ENCODE data around the gene CPT1B. TPM values are rescaled to one million over a fixed set of nuclear protein-coding genes. Genes with fewer than 3 reads are reported as not detected.

CPT1B gene
- total and polyA plus RNA-seq, 2 of the 8 experiments (the other 6 are each of a cell fraction or from before 2014, with no cell fraction given): 34.2 to 36.2 TPM

GRCh38 chr22:50609599-50609998 lies 31.4 kb upstream of the CPT1B start:
- no peak overlapping the region for H2AFZ ChIP-seq (ENCODE audit: low read length)
- no peak overlapping the region for H2BK15ac ChIP-seq (ENCODE audit: low read length)
- 89% methylated on average over 10 of the region's 12 CpGs; no CpG with 5 or more reads in 1 of the 2 experiments for WGBS, 2 experiments (ENCODE audit: extremely low coverage in 1 of 2, insufficient coverage in 1 of 2, insufficient read length in 1 of 2, insufficient replicate concordance in 2 of 2, low coverage in 1 of 2, low lambda C conversion rate in 2 of 2, missing lambda C conversion rate in 1 of 2)
- FAIRE-seq (no peak), DNase-seq (ENCODE audit: low read depth in 1 of 2, low spot score in 2 of 2) (no peak)
- no peaks in the 10 kb centered on the region for H3K23me2 ChIP-seq (ENCODE audit: low read depth, low read length)
- ChIA-PET CTCF (ENCODE audit: partially characterized antibody) (interaction anchor here (0.8 to 5.4 kb wide), 7 partner anchors 12 to 112 kb away, joined by 3 to 39 read pairs (median 4); partner anchors contain the start of genes ARSA and SYCE3), POLR2A (ENCODE audit: partially characterized antibody) (interaction anchor here (1.6 kb wide), 1 partner anchor 9 kb away, joined by 4 read pairs; no protein-coding TSS in a partner anchor)
- no peaks in the 10 kb centered on the region; a peak in 1 of 8 replicates for H3K36me3 ChIP-seq (ENCODE audit: control insufficient read depth in 2 of 4, insufficient read depth in 4 of 4, low read length in 3 of 4)
- no peak overlapping the region for H2BK5ac ChIP-seq (ENCODE audit: low read depth, low read length)
- no peaks in the 10 kb centered on the region for H3K9me3 ChIP-seq (ENCODE audit: insufficient read depth in 2 of 2, low read depth in 1 of 2, low read length in 1 of 2)
- H2AK5ac ChIP-seq (ENCODE audit: low read depth, low read length): no peak overlapping the region
- H4K8ac ChIP-seq (ENCODE audit: extremely low read depth, insufficient read depth, low read length): no peak overlapping the region
- H3K9ac ChIP-seq (replicated peaks in 1 of 4; ENCODE audit: extremely low read depth in 1 of 4, low read depth in 3 of 4, low read length in 3 of 4): no peak overlapping the region
- H3K79me1 ChIP-seq (ENCODE audit: low read depth, low read length): no peaks in the 10 kb centered on the region
- H3K56ac ChIP-seq (replicated peaks; ENCODE audit: insufficient read length, low read depth, low read length): no peak overlapping the region
- no peak overlapping the region for H4K91ac ChIP-seq (replicated peaks; ENCODE audit: insufficient read length, low read length)
- H3K4me1 ChIP-seq (replicated peaks in 1 of 4; ENCODE audit: control insufficient read depth in 3 of 4, insufficient read depth in 4 of 4, low read length in 3 of 4): peaks cover 0 to 13% (median 2%) of the 10 kb centered on the region in 4 experiments; a peak in 4 of 7 replicates
- H2BK120ac ChIP-seq (replicated peaks; ENCODE audit: low read depth, low read length): no peak overlapping the region
- H4K5ac ChIP-seq (ENCODE audit: insufficient read length, low read depth, low read length): no peak overlapping the region
- peaks cover 9 to 28% (median 20%) of the 10 kb centered on the region in 4 experiments for H3K27me3 ChIP-seq (replicated peaks in 1 of 4; ENCODE audit: control insufficient read depth in 3 of 4, extremely low read depth in 1 of 4, insufficient read depth in 3 of 4, low read length in 3 of 4)
- H2BK20ac ChIP-seq (ENCODE audit: low read length): no peak overlapping the region
- no peak overlapping the region for H3K14ac ChIP-seq (ENCODE audit: insufficient read length)
- no peak overlapping the region for H2BK12ac ChIP-seq (ENCODE audit: low read depth, low read length)
- peaks cover 0 to 6% of the 10 kb centered on the region in 2 experiments for H4K20me1 ChIP-seq (replicated peaks in 1 of 2; ENCODE audit: control insufficient read depth in 1 of 2, insufficient read depth in 2 of 2, low read length in 2 of 2)
- no peak overlapping the region for H3K4me3 ChIP-seq (ENCODE audit: extremely low read depth in 1 of 4, insufficient read depth in 2 of 4, low read depth in 3 of 4, low read length in 4 of 4)
- no peak overlapping the region for H3K23ac ChIP-seq (ENCODE audit: insufficient read length)
- no peak overlapping the region for H3K27ac ChIP-seq (ENCODE audit: low read depth, low read length)
- no peaks in the 10 kb centered on the region for H3K79me2 ChIP-seq (ENCODE audit: control insufficient read depth in 1 of 2, insufficient read depth in 2 of 2, low read length in 2 of 2)
- H3K4me2 ChIP-seq (ENCODE audit: insufficient read depth in 1 of 2, low read depth in 2 of 2, low read length in 2 of 2): no peak overlapping the region
- no peak for TF ChIP-seq POLR2AphosphoS5 (IDR thresholded peaks at IDR 0.05; ENCODE audit: low read depth, low read length)
- TF ChIP-seq SP2 (IDR thresholded peaks at IDR 0.05; ENCODE audit: low read length): no peak
- no peak for TF ChIP-seq GTF2F1 (IDR thresholded peaks at IDR 0.05; ENCODE audit: borderline replicate concordance, low read depth, low read length)
- no peak for TF ChIP-seq BCL11A (IDR thresholded peaks at IDR 0.05; ENCODE audit: low read depth in 2 of 2, low read length in 2 of 2)
- no peak for TF ChIP-seq SAP30 (IDR thresholded peaks at IDR 0.05; ENCODE audit: insufficient read depth, insufficient replicate concordance, low read length)
- no peak for TF ChIP-seq EGR1 (IDR thresholded peaks at IDR 0.05; ENCODE audit: borderline replicate concordance, low read depth, low read length)
- no peak for TF ChIP-seq NANOG (IDR thresholded peaks at IDR 0.05; ENCODE audit: insufficient read depth, low read depth, low read length, poor library complexity, severe bottlenecking)
- TF ChIP-seq POLR2A (IDR thresholded peaks at IDR 0.05; ENCODE audit: control extremely low read depth in 1 of 2, low read depth in 2 of 2, low read length in 2 of 2): no peak
- no peak for TF ChIP-seq FOSL1 (IDR thresholded peaks at IDR 0.05; ENCODE audit: insufficient read depth, low read depth, low read length)
- no peak for TF ChIP-seq USF2 (IDR thresholded peaks at IDR 0.05; ENCODE audit: low read length)
- H3K18ac ChIP-seq (ENCODE audit: extremely low read depth, low read length): no peak overlapping the region
- no peak overlapping the region for H3K4ac ChIP-seq (replicated peaks; ENCODE audit: insufficient read length, low read depth, low read length)
